ENCODE results near the gene CDKN2B-AS1. TPM values are rescaled to one million over a fixed set of nuclear protein-coding genes. Genes with fewer than 3 reads are reported as not detected.

The CDKN2B-AS1 gene
- total and polyA plus RNA-seq, 2 experiments from 2014 or later: 0.14 TPM; not detected in 1

GRCh38 chr9:22165144-22165543 lies 170.6 kb downstream of the CDKN2B-AS1 start:
- no peak for TF ChIP-seq JUNB (IDR thresholded peaks at IDR 0.05; ENCODE audit: unreplicated experiment)
- TF ChIP-seq ZNF114 (CRISPR knock-in tag; IDR thresholded peaks at IDR 0.05): no peak
- no peak for TF ChIP-seq ZNF331 (CRISPR knock-in tag; IDR thresholded peaks at IDR 0.05; ENCODE audit: low read depth)
- TF ChIP-seq CTCF (conservative IDR thresholded peaks at IDR 0.05; ENCODE audit: low read depth in 2 of 2): no peak
- TF ChIP-seq STAT1 (IDR thresholded peaks at IDR 0.05; ENCODE audit: unreplicated experiment): no peak
- TF ChIP-seq NANOG (IDR thresholded peaks at IDR 0.05; ENCODE audit: borderline replicate concordance): no peak
- no peak for TF ChIP-seq REST (IDR thresholded peaks at IDR 0.05; ENCODE audit: unreplicated experiment)
- TF ChIP-seq CREB1 (CRISPR knock-in tag; IDR thresholded peaks at IDR 0.05; ENCODE audit: low read depth): no peak
- no peak for TF ChIP-seq EZH2 (IDR thresholded peaks at IDR 0.05; ENCODE audit: low read depth, unreplicated experiment)
- no peak for TF ChIP-seq POLR2AphosphoS5 (IDR thresholded peaks at IDR 0.05; ENCODE audit: low read depth)
- TF ChIP-seq ETS1 (IDR thresholded peaks at IDR 0.05): no peak
- TF ChIP-seq EZH2phosphoT487 (IDR thresholded peaks at IDR 0.05; ENCODE audit: unreplicated experiment): no peak
- TF ChIP-seq ZNF462 (CRISPR knock-in tag; IDR thresholded peaks at IDR 0.05): no peak
- Histone ChIP-seq H3F3A (replicated peaks; ENCODE audit: low read depth) (no peaks in the 10 kb centered on the region), H3K27me3 (ENCODE audit: insufficient read depth) (no peaks in the 10 kb centered on the region), H3K36me3 (ENCODE audit: insufficient read depth) (no peaks in the 10 kb centered on the region), H2AFZ (peak overlapping the region; percentile 58; the same call in 1 of the 2 replicates), H3K4me1 (ENCODE audit: insufficient read depth) (no peaks in the 10 kb centered on the region), H3K27ac (ENCODE audit: low read depth) (no peak overlapping the region), H3K4me2 (no peak overlapping the region), H3K4me3 (no peak overlapping the region), H4K20me1 (replicated peaks; ENCODE audit: insufficient read depth) (no peaks in the 10 kb centered on the region), H3K79me2 (replicated peaks; ENCODE audit: insufficient read depth) (no peaks in the 10 kb centered on the region), H3K9me2 (ENCODE audit: insufficient read depth) (no peaks in the 10 kb centered on the region)
- DNase-seq (ENCODE audit: low spot score): no peak
- Mint-ChIP-seq H3K4me3 (no peak overlapping the region), H3K4me1 (no peaks in the 10 kb centered on the region), H3K36me3 (ENCODE audit: low read depth) (no peaks in the 10 kb centered on the region), H3K9me3 (no peaks in the 10 kb centered on the region), H3K27ac (no peak overlapping the region), H3K27me3 (ENCODE audit: insufficient read depth, low read depth, poor library complexity) (no peaks in the 10 kb centered on the region)
- no peak for ATAC-seq

Data from GM23338 (cell line).